Naive thymus-derived CD4-positive, alpha-beta T cell (primary cell): Measurements from ENCODE around the gene TNFSF8. TPM values are rescaled to one million over a fixed set of nuclear protein-coding genes. Genes with fewer than 3 reads are reported as not detected.

Source experiments
- ATAC-seq: fragments of 150-1000 bp; cut with Tn5 transposase; 2 replicates; pipeline ENCODE4 v1.10.0; 2021; ENCODE audit warnings: mild to moderate bottlenecking, moderate library complexity
- CTCF ChIA-PET: fragments of 350-600 bp; sonication (Branson Sonifier 250); formaldehyde crosslinking; loops from one replicate; lab custom pipeline; 2021; ENCODE audit warnings: antibody characterized with exemption; lab: Charles Lee
- POLR2A ChIA-PET: fragments of 350-600 bp; sonication (Branson Sonifier 250); formaldehyde crosslinking; loops from one replicate; lab custom pipeline; 2021; ENCODE audit warnings: antibody characterized with exemption, inconsistent platforms; lab: Charles Lee
- DNase-seq, 9 donors: peaks; one replicate each; pipeline versions ENCODE4 v3.0.0 to v3.0.0-alpha.2; 2020 to 2022; ENCODE audit warnings: mixed read lengths in 1 of 9
- H3K27ac ChIP-seq: one replicate; pipeline ENCODE4 v1.7.0; 2013; ENCODE audit warnings: mild to moderate bottlenecking, low read depth, low read length, moderate library complexity
- H3K27me3 ChIP-seq, 2 donors: one replicate each; pipeline ENCODE4 v1.7.0; 2013; ENCODE audit warnings: low read length in 2 of 2, mild to moderate bottlenecking in 2 of 2, moderate library complexity in 2 of 2; ENCODE audit not compliant: control insufficient read depth in 2 of 2, insufficient read depth in 2 of 2
- H3K36me3 ChIP-seq, 3 experiments: 1 replicate in 2 of 3; 2 replicates in 1 of 3; pipeline ENCODE4 v1.7.0; 2013; ENCODE audit warnings: low read length in 3 of 3, mild to moderate bottlenecking in 3 of 3, moderate library complexity in 1 of 3; ENCODE audit not compliant: insufficient read depth in 3 of 3, control insufficient read depth in 2 of 3
- H3K4me1 ChIP-seq, 2 donors: one replicate each; pipeline ENCODE4 v1.7.0; 2013; ENCODE audit warnings: low read length in 2 of 2, mild to moderate bottlenecking in 2 of 2, moderate library complexity in 1 of 2; ENCODE audit not compliant: control insufficient read depth in 2 of 2, insufficient read depth in 2 of 2
- H3K4me3 ChIP-seq: 2 replicates; pipeline ENCODE4 v1.7.0; 2013; ENCODE audit warnings: mild to moderate bottlenecking, low read length
- H3K9me3 ChIP-seq, 3 experiments: 1 replicate in 2 of 3; 2 replicates in 1 of 3; pipeline ENCODE4 v1.7.0; 2013; ENCODE audit warnings: low read length in 3 of 3; ENCODE audit not compliant: control insufficient read depth in 2 of 3
- H3K27ac Mint-ChIP-seq, 9 donors: one replicate each; pipeline ENCODE4 v1.8.0; 2020 to 2022; ENCODE audit warnings: mixed read lengths in 9 of 9, mild to moderate bottlenecking in 8 of 9, moderate library complexity in 5 of 9, inconsistent platforms in 2 of 9
- H3K27me3 Mint-ChIP-seq, 5 donors: one replicate each; pipeline ENCODE4 v1.8.0; 2021 to 2022; ENCODE audit warnings: mixed read lengths in 5 of 5, mild to moderate bottlenecking in 1 of 5
- H3K36me3 Mint-ChIP-seq, 5 donors: one replicate each; pipeline ENCODE4 v1.8.0; 2020 to 2022; ENCODE audit warnings: mixed read lengths in 5 of 5, mild to moderate bottlenecking in 3 of 5, inconsistent platforms in 1 of 5
- H3K4me1 Mint-ChIP-seq, 7 donors: one replicate each; pipeline ENCODE4 v1.8.0; 2020 to 2022; ENCODE audit warnings: mixed read lengths in 7 of 7, mild to moderate bottlenecking in 3 of 7, inconsistent platforms in 1 of 7
- H3K4me3 Mint-ChIP-seq, 10 donors: one replicate each; pipeline ENCODE4 v1.8.0; 2020 to 2022; ENCODE audit warnings: mild to moderate bottlenecking in 10 of 10, mixed read lengths in 10 of 10, moderate library complexity in 6 of 10, inconsistent platforms in 2 of 10
- H3K9me3 Mint-ChIP-seq, 11 donors: one replicate each; pipeline ENCODE4 v1.8.0; 2020 to 2022; ENCODE audit warnings: mixed read lengths in 11 of 11, mild to moderate bottlenecking in 4 of 11, inconsistent platforms in 1 of 11, moderate library complexity in 1 of 11
- intact Hi-C, 2 donors: fragments of 100-400 bp; cut with micrococcal nuclease; formaldehyde crosslinking; loops; one replicate each; pipeline ENCODE4 v1.15.1; 2023
- polyA plus RNA-seq, 2 donors: library from polyadenylated mRNA; unstranded; fragments of 300-500 nt; fragmentation: Illumina TruSeq; gene quantifications; one replicate each; pipeline ENCODE4 v1.2.3, GENCODE V29; 2021
- total RNA-seq, 6 experiments: library from RNA in 5 of 6; stranded (reverse) in 5 of 6; gene quantifications; 1 replicate in 5 of 6; 2 replicates in 1 of 6; pipeline ENCODE4 v1.2.3 and lab custom pipeline; 2021 to 2026

The TNFSF8 gene
- total and polyA plus RNA-seq, 7 experiments from 2014 or later = 19.3 to 129 (median 35.4) TPM

- intact Hi-C loops = no loop called here
- Histone ChIP-seq H3K27ac (no peak overlapping the region), H3K4me3 (no peak overlapping the region), H3K36me3 (peaks cover 0 to 24% (median 23%) of the 10 kb centered on the region in 3 experiments), H3K9me3 (no peaks in the 10 kb centered on the region), H3K27me3 (no peaks in the 10 kb centered on the region), H3K4me1 (peaks cover 27 to 32% of the 10 kb centered on the region in 2 donors)
- no peaks in the 10 kb centered on the region for H3K27me3 Mint-ChIP-seq
- POLR2A ChIA-PET = interaction anchor here (0.9 to 2.1 kb wide), 3 partner anchors 12 to 15 kb away, joined by 3 to 10 read pairs (median 4); no protein-coding TSS in a partner anchor
- DNase-seq = no peak
- H3K9me3 Mint-ChIP-seq = no peaks in the 10 kb centered on the region
- CTCF ChIA-PET = interaction anchor here (0.7 to 1.9 kb wide), 4 partner anchors 14 to 174 kb away, joined by 3 to 11 read pairs (median 4); no protein-coding TSS in a partner anchor
- peaks cover 33 to 100% (median 93%) of the 10 kb centered on the region in 7 donors for H3K4me1 Mint-ChIP-seq
- peak overlapping the region in 5 of 9 donors; percentile 16 to 69 (median 28) for H3K27ac Mint-ChIP-seq
- H3K4me3 Mint-ChIP-seq = peak overlapping the region in 2 of 10 donors; percentile 3 to 10
- peaks cover 4 to 90% (median 51%) of the 10 kb centered on the region in 5 donors for H3K36me3 Mint-ChIP-seq
- no peak for ATAC-seq
These were observed 16.7 kb downstream of the TNFSF8 start for GRCh38 chr9:114913656-114914055.

GRCh38 chr9:114913217-114913616, 17.2 kb downstream of the TNFSF8 start:
- Mint-ChIP-seq H3K27ac (peak overlapping the region in 7 of 9 donors; percentile 16 to 91 (median 68)), H3K36me3 (peaks cover 4 to 92% (median 51%) of the 10 kb centered on the region in 5 donors), H3K27me3 (no peaks in the 10 kb centered on the region), H3K4me3 (no peak overlapping the region), H3K9me3 (no peaks in the 10 kb centered on the region), H3K4me1 (peaks cover 36 to 100% (median 94%) of the 10 kb centered on the region in 7 donors)
- peaks cover 0 to 24% (median 23%) of the 10 kb centered on the region in 3 experiments for H3K36me3 ChIP-seq
- POLR2A ChIA-PET = interaction anchor here (2.1 kb wide), 1 partner anchor 16 kb away, joined by 10 read pairs; no protein-coding TSS in a partner anchor
- DNase-seq (no peak), ATAC-seq (no peak)
- H3K27ac ChIP-seq = no peak overlapping the region
- peaks cover 31 to 37% of the 10 kb centered on the region in 2 donors for H3K4me1 ChIP-seq
- intact Hi-C loops = no loop called here
- H3K27me3 ChIP-seq = no peaks in the 10 kb centered on the region
- H3K4me3 ChIP-seq = no peak overlapping the region
- H3K9me3 ChIP-seq = no peaks in the 10 kb centered on the region
- CTCF ChIA-PET = interaction anchor here (0.7 to 8.0 kb wide), 5 partner anchors 14 to 174 kb away, joined by 3 to 49 read pairs (median 4); no protein-coding TSS in a partner anchor

GRCh38 chr9:114911167-114911821, 19.1 kb downstream of the TNFSF8 start:
- no peaks in the 10 kb centered on the region for H3K9me3 ChIP-seq
- H3K4me1 ChIP-seq = peaks cover 47 to 54% of the 10 kb centered on the region in 2 donors
- H3K9me3 Mint-ChIP-seq = no peaks in the 10 kb centered on the region
- ChIA-PET POLR2A (interaction anchor here (1.3 to 5.1 kb wide), 2 partner anchors 13 to 18 kb away, joined by 7 to 25 read pairs; no protein-coding TSS in a partner anchor), CTCF (interaction anchor here (1.6 to 8.0 kb wide), 6 partner anchors 9 to 228 kb away, joined by 8 to 151 read pairs (median 19); no protein-coding TSS in a partner anchor)
- DNase-seq (no peak), ATAC-seq (no peak)
- intact Hi-C loops = loop anchor here in 1 of 2 donors (2.0 kb wide), 1 partner anchor 18 kb away; no protein-coding TSS in a partner anchor
- peak overlapping the region in 1 of 10 donors; percentile 77 for H3K4me3 Mint-ChIP-seq
- H3K27ac ChIP-seq = no peak overlapping the region
- H3K27ac Mint-ChIP-seq = peak overlapping the region in 8 of 9 donors; percentile 13 to 96 (median 84)
- peaks cover 0 to 87% (median 35%) of the 10 kb centered on the region in 5 donors for H3K36me3 Mint-ChIP-seq
- H3K27me3 ChIP-seq = no peaks in the 10 kb centered on the region
- no peaks in the 10 kb centered on the region for H3K27me3 Mint-ChIP-seq
- H3K36me3 ChIP-seq = peaks cover 0 to 12% (median 6%) of the 10 kb centered on the region in 3 experiments
- H3K4me3 ChIP-seq = no peak overlapping the region
- peaks cover 48 to 97% (median 96%) of the 10 kb centered on the region in 7 donors for H3K4me1 Mint-ChIP-seq

- intact Hi-C loops = loop anchor here (1.0 to 2.0 kb wide), 2 partner anchors 9 to 18 kb away; no protein-coding TSS in a partner anchor
- Histone ChIP-seq H3K4me3 (no peak overlapping the region), H3K4me1 (peaks cover 47 to 57% of the 10 kb centered on the region in 2 donors), H3K27me3 (no peaks in the 10 kb centered on the region), H3K9me3 (no peaks in the 10 kb centered on the region), H3K27ac (no peak overlapping the region), H3K36me3 (peaks cover 0 to 10% (median 5%) of the 10 kb centered on the region in 3 experiments)
- peaks cover 47 to 93% (median 89%) of the 10 kb centered on the region in 7 donors for H3K4me1 Mint-ChIP-seq
- no peaks in the 10 kb centered on the region for H3K27me3 Mint-ChIP-seq
- ChIA-PET POLR2A (interaction anchor here (1.1 to 5.1 kb wide), 4 partner anchors 10 to 18 kb away, joined by 4 to 25 read pairs (median 9); no protein-coding TSS in a partner anchor), CTCF (interaction anchor here (0.6 to 8.0 kb wide), 7 partner anchors 10 to 370 kb away, joined by 5 to 151 read pairs (median 18); no protein-coding TSS in a partner anchor)
- peak overlapping the region in 4 of 10 donors; percentile 3 to 77 (median 40) for H3K4me3 Mint-ChIP-seq
- no peaks in the 10 kb centered on the region for H3K9me3 Mint-ChIP-seq
- DNase-seq (no peak), ATAC-seq (no peak)
- H3K36me3 Mint-ChIP-seq = peaks cover 0 to 82% (median 27%) of the 10 kb centered on the region in 5 donors
- peak overlapping the region; percentile 63 to 96 (median 87) for H3K27ac Mint-ChIP-seq
These were observed 19.9 kb downstream of the TNFSF8 start for GRCh38 chr9:114910541-114910940.

GRCh38 chr9:114909661-114910060, 20.7 kb downstream of the TNFSF8 start:
- peaks cover 43 to 55% of the 10 kb centered on the region in 2 donors for H3K4me1 ChIP-seq
- Mint-ChIP-seq H3K4me1 (peaks cover 41 to 92% (median 81%) of the 10 kb centered on the region in 7 donors), H3K9me3 (no peaks in the 10 kb centered on the region), H3K36me3 (peaks cover 0 to 84% (median 21%) of the 10 kb centered on the region in 5 donors), H3K27ac (peak overlapping the region; percentile 59 to 96 (median 87)), H3K4me3 (peak overlapping the region in 8 of 10 donors; percentile 18 to 79 (median 66)), H3K27me3 (no peaks in the 10 kb centered on the region)
- H3K36me3 ChIP-seq = peaks cover 0 to 14% (median 9%) of the 10 kb centered on the region in 3 experiments
- ATAC-seq (no peak), DNase-seq (no peak)
- H3K9me3 ChIP-seq = no peaks in the 10 kb centered on the region
- intact Hi-C loops = loop anchor here (1.0 to 10.0 kb wide), 9 partner anchors 10 to 613 kb away; partner anchors contain the start of genes AKNA (in 1 of the 2), ATP6V1G1 (in 1 of the 2) and WHRN (in 1 of the 2)
- no peak overlapping the region for H3K27ac ChIP-seq
- ChIA-PET CTCF (interaction anchor here (0.5 to 8.0 kb wide), 12 partner anchors 11 to 1854 kb away, joined by 3 to 151 read pairs (median 8); partner anchors contain the start of gene TNFSF8), POLR2A (interaction anchor here (0.5 to 5.1 kb wide), 5 partner anchors 9 to 229 kb away, joined by 3 to 25 read pairs (median 4); no protein-coding TSS in a partner anchor)
- H3K4me3 ChIP-seq = no peak overlapping the region
- H3K27me3 ChIP-seq = no peaks in the 10 kb centered on the region
